Adipose tissue (tissue), 3 donors: ENCODE data around the gene PLAGL1. TPM values are rescaled to one million over a fixed set of nuclear protein-coding genes. Genes with fewer than 3 reads are reported as not detected.
"Not testable (repeated sequence)": the region's sequence is repeated elsewhere in the genome, so short reads cannot be mapped to it uniquely, and the experiment has no call there.

ENCODE experiments used
- H3K27ac ChIP-seq: one replicate; pipeline ENCODE4 v1.5.1; 2013; ENCODE audit warnings: low read depth, low read length
- WGBS, 3 donors: extraction: QIAGEN DNeasy Blood & Tissue Kit; methylation state at CpG; one replicate each; pipeline ENCODE4 v1.1.7; 2013; 5-methylcytosine and 5-hydroxymethylcytosine counted together
- polyA plus RNA-seq, 3 donors: library from polyadenylated mRNA; stranded (reverse); fragments of 200-250 nt; gene quantifications; one replicate each; pipeline ENCODE4 v1.2.3, GENCODE V29; 2013
- donor health status: healthy with polysubstance abuse.
- donor health status: Bipolar disorder and iron deficiency.
- donor health status: healthy.

The PLAGL1 gene
- polyA plus RNA-seq, 3 donors: 11.2 to 23.1 (median 17.6) TPM

GRCh38 chr6:143953922-143954321 lies 54.1 kb downstream of the PLAGL1 start:
- no peak overlapping the region for H3K27ac ChIP-seq
- whole genome bisulfite sequencing, 3 donors: 75 to 87% (median 80%) methylated on average over 4 of the region's 4 CpGs

- no peak overlapping the region for H3K27ac ChIP-seq
- 80 to 90% (median 87%) methylated on average over 4 of the region's 4 CpGs for WGBS, 3 donors
Observed at GRCh38 chr6:143952947-143953701, 54.9 kb downstream of the PLAGL1 start.

GRCh38 chr6:143952060-143952778 lies 55.8 kb downstream of the PLAGL1 start:
- 89 to 91% (median 90%) methylated on average over 9 of the region's 9 CpGs for WGBS, 3 donors
- H3K27ac ChIP-seq: no peak overlapping the region

GRCh38 chr6:143950875-143951274 lies 57.2 kb downstream of the PLAGL1 start:
- no peak overlapping the region for H3K27ac ChIP-seq
- WGBS, 3 donors: 42 to 82% (median 54%) methylated on average over 3 of the region's 3 CpGs

GRCh38 chr6:143949962-143950361 lies 58.1 kb downstream of the PLAGL1 start:
- WGBS, 3 donors: 89 to 93% (median 90%) methylated on average over 9 of the region's 9 CpGs
- no peak overlapping the region for H3K27ac ChIP-seq

- 86 to 93% (median 86%) methylated on average over 1 of the region's 1 CpG for WGBS, 3 donors
Observed at GRCh38 chr6:143949535-143949934, 58.5 kb downstream of the PLAGL1 start.

GRCh38 chr6:143948208-143948607 lies 59.9 kb downstream of the PLAGL1 start:
- H3K27ac ChIP-seq: no peak overlapping the region
- 90 to 93% (median 91%) methylated on average over 7 of the region's 7 CpGs for WGBS, 3 donors

More at GRCh38 chr6:143949535-143949934, 58.5 kb downstream of the PLAGL1 start:
- H3K27ac ChIP-seq: no peak overlapping the region

GRCh38 chr6:143941852-143942627 lies 66.0 kb downstream of the PLAGL1 start:
- WGBS, 3 donors: 62 to 70% (median 69%) methylated on average over 20 of the region's 20 CpGs
- no peak overlapping the region for H3K27ac ChIP-seq

- 31 to 63% (median 41%) methylated on average over 4 of the region's 4 CpGs for WGBS, 3 donors
Observed at GRCh38 chr6:143940011-143940597, 68.0 kb downstream of the PLAGL1 start.

GRCh38 chr6:143939364-143939763 lies 68.7 kb downstream of the PLAGL1 start:
- 19 to 40% (median 21%) methylated on average over 4 of the region's 4 CpGs for WGBS, 3 donors
- H3K27ac ChIP-seq: no peak overlapping the region

More at GRCh38 chr6:143940011-143940597, 68.0 kb downstream of the PLAGL1 start:
- no peak overlapping the region for H3K27ac ChIP-seq

GRCh38 chr6:143937668-143937970 lies 70.4 kb downstream of the PLAGL1 start:
- 85 to 93% (median 91%) methylated on average over 1 of the region's 1 CpG for WGBS, 3 donors

GRCh38 chr6:143936778-143937667 lies 71.0 kb downstream of the PLAGL1 start:
- 69 to 75% (median 71%) methylated on average over 5 of the region's 5 CpGs for WGBS, 3 donors
- no peak overlapping the region for H3K27ac ChIP-seq

More at GRCh38 chr6:143937668-143937970, 70.4 kb downstream of the PLAGL1 start:
- H3K27ac ChIP-seq: no peak overlapping the region

GRCh38 chr6:143936347-143936746 lies 71.7 kb downstream of the PLAGL1 start:
- WGBS, 3 donors: 81 to 83% (median 82%) methylated on average over 3 of the region's 3 CpGs
- H3K27ac ChIP-seq: no peak overlapping the region

GRCh38 chr6:143934867-143935266 lies 73.2 kb downstream of the PLAGL1 start:
- no peak overlapping the region for H3K27ac ChIP-seq
- WGBS, 3 donors: 83 to 94% (median 85%) methylated on average over 4 of the region's 4 CpGs

GRCh38 chr6:143934331-143934730 lies 73.7 kb downstream of the PLAGL1 start:
- 96 to 97% (median 96%) methylated on average over 1 of the region's 1 CpG for WGBS, 3 donors
- H3K27ac ChIP-seq: no peak overlapping the region

- H3K27ac ChIP-seq: no peak overlapping the region
Observed at GRCh38 chr6:143929975-143930374, 78.1 kb downstream of the PLAGL1 start.

- H3K27ac ChIP-seq: no peak overlapping the region
- WGBS, 3 donors: 94 to 97% (median 96%) methylated on average over 1 of the region's 1 CpG
Observed at GRCh38 chr6:143928853-143929252, 79.2 kb downstream of the PLAGL1 start.

- H3K27ac ChIP-seq: not testable (repeated sequence)
- 89 to 92% (median 90%) methylated on average over 4 of the region's 4 CpGs for WGBS, 3 donors
Observed at GRCh38 chr6:143917026-143917425, 91.0 kb downstream of the PLAGL1 start.
